Measurements from ENCODE around the gene DDX56.
"Not testable (repeated sequence)": the region's sequence is repeated elsewhere in the genome, so short reads cannot be mapped to it uniquely, and the experiment has no call there.

DDX56 gene

GRCh38 chr7:44573464-44574286, at the start of gene DDX56:
Gene DDX56 (minus strand): TSS chr7:44573908. CDS start chr7:44573895, 13 bp downstream.
- DNase-seq: peak; percentile 72

GRCh38 chr7:44622342-44623151, 48.8 kb upstream of the DDX56 start:
- DNase-seq: no peak

- no peak for DNase-seq
These were observed 48.0 kb upstream of the DDX56 start for GRCh38 chr7:44621750-44622103.

- no peak for DNase-seq
These were observed 47.5 kb upstream of the DDX56 start for GRCh38 chr7:44621034-44621749.

GRCh38 chr7:44618753-44619152, 45.0 kb upstream of the DDX56 start:
- peak; percentile 48 for DNase-seq

GRCh38 chr7:44618045-44618444, 44.3 kb upstream of the DDX56 start:
- no peak for DNase-seq

GRCh38 chr7:44617225-44617890, 43.6 kb upstream of the DDX56 start:
- no peak for DNase-seq

- DNase-seq: no peak
These were observed 42.8 kb upstream of the DDX56 start for GRCh38 chr7:44616545-44616944.

GRCh38 chr7:44615793-44616192, 42.1 kb upstream of the DDX56 start:
- no peak for DNase-seq

GRCh38 chr7:44615149-44615611, 41.5 kb upstream of the DDX56 start:
- DNase-seq: no peak

- no peak for DNase-seq
These were observed 36.1 kb upstream of the DDX56 start for GRCh38 chr7:44609829-44610228.

- DNase-seq: no peak
These were observed 35.4 kb upstream of the DDX56 start for GRCh38 chr7:44608916-44609648.

- DNase-seq: no peak
These were observed 33.7 kb upstream of the DDX56 start for GRCh38 chr7:44607141-44608068.

GRCh38 chr7:44606341-44607140, 32.8 kb upstream of the DDX56 start, which contains the start of gene OGDH:
Gene OGDH (plus strand): TSS chr7:44606627. CDS start chr7:44624344, 17,717 bp downstream.
- DNase-seq: peak; percentile 93

- DNase-seq: no peak
These were observed 31.2 kb upstream of the DDX56 start for GRCh38 chr7:44604941-44605340.

GRCh38 chr7:44603193-44603592, 29.5 kb upstream of the DDX56 start:
- DNase-seq: peak; percentile 36

GRCh38 chr7:44602576-44602910, 28.8 kb upstream of the DDX56 start:
- DNase-seq: no peak

- DNase-seq: no peak
These were observed 25.5 kb upstream of the DDX56 start for GRCh38 chr7:44599222-44599621.

GRCh38 chr7:44597181-44597580, 23.5 kb upstream of the DDX56 start:
- not testable (repeated sequence) for DNase-seq

Data from NCI-H2029 treated with DMSO at 0.1 percent for 48 hours (cell line).